Cardiac fibroblast (primary cell): ENCODE results near the gene GHRHR.

Experiments used
- DNase-seq, 2 donors: peaks; one replicate each; pipeline versions ENCODE4 v3.0.0 to v3.0.0-alpha.2; 2010; ENCODE audit warnings: low read depth in 2 of 2
- H3K4me3 ChIP-seq, 2 donors: replicated peaks in 1 of 2; 1 replicate in 1 of 2; 2 replicates in 1 of 2; pipeline ENCODE4 v1.5.1; 2011; ENCODE audit warnings: low read depth in 2 of 2, low read length in 2 of 2, mild to moderate bottlenecking in 2 of 2, moderate library complexity in 1 of 2
- CTCF ChIP-seq: IDR thresholded peaks from one replicate; pipeline ENCODE4 v1.5.1; 2011; ENCODE audit warnings: low read depth, mild to moderate bottlenecking, low read length, inconsistent platforms

Gene GHRHR

GRCh38 chr7:30933124-30933974 is 30.4 kb upstream of the GHRHR start:
- no peak for DNase-seq
- H3K4me3 ChIP-seq = no peak overlapping the region
- no peak for TF ChIP-seq CTCF

GRCh38 chr7:30934225-30934624 is 29.5 kb upstream of the GHRHR start:
- DNase-seq = no peak
- H3K4me3 ChIP-seq = no peak overlapping the region
- TF ChIP-seq CTCF = no peak

- no peak for TF ChIP-seq CTCF
- DNase-seq = no peak
- H3K4me3 ChIP-seq = no peak overlapping the region
These were observed 28.8 kb upstream of the GHRHR start for GRCh38 chr7:30934732-30935568.

- H3K4me3 ChIP-seq = no peak overlapping the region
- TF ChIP-seq CTCF = no peak
- DNase-seq = no peak
These were observed 28.2 kb upstream of the GHRHR start for GRCh38 chr7:30935569-30935877.

DNA sequence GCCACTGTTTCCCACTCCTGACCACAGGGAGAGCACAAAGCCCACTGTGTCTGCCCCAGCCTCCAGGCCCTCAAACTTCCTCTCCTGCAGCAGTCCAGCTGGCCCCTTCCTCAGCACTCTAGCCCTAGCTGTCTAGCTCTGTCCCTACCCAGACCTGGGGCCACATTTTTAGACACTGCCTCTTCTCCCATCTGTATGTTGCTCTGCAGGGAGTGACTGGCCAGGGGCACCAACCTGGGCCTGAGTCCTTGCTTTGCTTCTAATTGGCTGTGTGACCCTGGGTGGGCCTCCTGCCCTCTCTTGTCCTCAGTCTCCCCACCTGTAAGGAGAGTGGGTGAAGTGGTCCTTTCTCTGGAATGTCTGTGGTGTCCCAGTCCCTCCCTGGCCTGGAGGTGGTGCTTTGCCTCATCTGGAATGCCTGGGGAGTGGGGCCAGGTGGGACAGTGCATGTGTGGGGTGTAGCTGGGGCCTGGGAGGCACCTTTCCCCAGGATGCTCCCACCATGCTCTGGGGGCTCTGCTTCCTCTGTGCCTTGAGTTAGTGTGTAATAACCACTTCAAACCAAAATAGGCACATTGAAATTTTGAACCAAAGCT is 27.0 kb upstream of the GHRHR start:
- no peak overlapping the region for H3K4me3 ChIP-seq
- TF ChIP-seq CTCF = no peak
- no peak for DNase-seq

DNA sequence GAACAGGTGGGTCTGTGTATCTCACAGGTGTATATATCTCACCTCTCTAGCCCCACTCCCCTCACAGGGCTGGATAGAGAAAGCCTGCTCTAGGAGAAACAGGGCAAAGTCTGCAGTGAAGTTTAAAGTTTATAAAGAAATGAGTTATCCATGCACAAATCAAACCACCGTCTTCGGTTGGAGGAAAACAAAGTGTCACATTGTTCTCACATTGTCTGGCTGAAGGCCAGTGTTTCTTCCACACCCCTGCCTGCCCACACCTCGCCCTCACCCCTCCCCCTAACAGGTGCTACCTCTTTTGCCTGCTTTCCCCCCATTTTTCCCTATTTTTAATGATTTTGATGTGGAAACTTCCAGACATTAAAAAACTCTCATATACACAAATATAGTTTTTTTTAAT is 26.3 kb upstream of the GHRHR start:
- TF ChIP-seq CTCF = no peak
- H3K4me3 ChIP-seq = no peak overlapping the region
- DNase-seq = no peak
